Measurements from ENCODE around the gene FAM149B1.

The FAM149B1 gene

GRCh38 chr10:73182568-73182967, 14.6 kb downstream of the FAM149B1 start:
- DNase-seq = no peak

- no peak for DNase-seq
Measured at GRCh38 chr10:73183667-73184281, 15.9 kb downstream of the FAM149B1 start.

GRCh38 chr10:73186266-73186665, 18.3 kb downstream of the FAM149B1 start:
- DNase-seq = no peak

GRCh38 chr10:73190188-73190587, 22.3 kb downstream of the FAM149B1 start:
- no peak for DNase-seq

- DNase-seq = no peak
Measured at GRCh38 chr10:73205081-73205480, 37.2 kb downstream of the FAM149B1 start.

GRCh38 chr10:73205890-73206289, 38.0 kb downstream of the FAM149B1 start:
- no peak for DNase-seq

- DNase-seq = no peak
Measured at GRCh38 chr10:73206385-73206784, 38.5 kb downstream of the FAM149B1 start.

- no peak for DNase-seq
Measured at GRCh38 chr10:73207883-73208282, 40.0 kb downstream of the FAM149B1 start.

- no peak for DNase-seq
Measured at GRCh38 chr10:73209705-73210104, 41.8 kb downstream of the FAM149B1 start.

GRCh38 chr10:73210395-73211105, 42.6 kb downstream of the FAM149B1 start:
- no peak for DNase-seq

GRCh38 chr10:73211106-73211811, 43.3 kb downstream of the FAM149B1 start:
- DNase-seq = no peak

- DNase-seq = no peak
Measured at GRCh38 chr10:73215749-73216148, 47.8 kb downstream of the FAM149B1 start.

- DNase-seq = no peak
Measured at GRCh38 chr10:73217628-73218027, 49.7 kb downstream of the FAM149B1 start.

GRCh38 chr10:73218431-73219191, 50.7 kb downstream of the FAM149B1 start:
- DNase-seq = no peak

- DNase-seq = no peak
Measured at GRCh38 chr10:73219384-73219783, 51.5 kb downstream of the FAM149B1 start.

GRCh38 chr10:73220989-73221388, 53.1 kb downstream of the FAM149B1 start:
- DNase-seq = no peak

- no peak for DNase-seq
Measured at GRCh38 chr10:73225518-73225917, 57.6 kb downstream of the FAM149B1 start.

GRCh38 chr10:73226663-73227062, 58.7 kb downstream of the FAM149B1 start:
- no peak for DNase-seq

- no peak for DNase-seq
Measured at GRCh38 chr10:73228247-73228646, 60.3 kb downstream of the FAM149B1 start.

- no peak for DNase-seq
Measured at GRCh38 chr10:73229567-73229966, 61.6 kb downstream of the FAM149B1 start.

- DNase-seq = no peak
Measured at GRCh38 chr10:73232887-73233286, 65.0 kb downstream of the FAM149B1 start.

- DNase-seq = no peak
Measured at GRCh38 chr10:73233883-73234282, 66.0 kb downstream of the FAM149B1 start.

GRCh38 chr10:73234695-73235094, 66.8 kb downstream of the FAM149B1 start:
- DNase-seq = no peak
